Measurements from ENCODE around the gene PCARE.

DNA sequence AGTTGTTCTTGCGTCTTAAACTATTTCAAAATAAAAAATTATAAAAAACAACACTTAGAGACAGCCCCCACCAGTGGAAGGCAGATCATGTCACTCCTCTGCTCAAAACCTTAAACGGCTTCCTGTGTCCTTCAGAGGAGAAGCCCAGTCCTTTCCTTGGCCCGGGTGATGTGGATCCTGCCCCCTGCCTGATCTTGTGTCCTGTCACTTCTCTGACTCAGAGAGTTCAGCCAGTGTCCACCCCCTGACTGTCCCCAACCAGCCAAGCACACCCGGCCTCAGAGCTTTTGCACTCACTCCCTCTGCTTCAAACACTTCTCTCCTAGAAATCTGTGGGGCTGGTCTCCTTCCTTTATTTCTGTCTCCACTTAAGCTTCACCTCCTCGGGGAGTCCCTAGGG is 57.8 kb downstream of the PCARE start:
- TF ChIP-seq, protein P1, sequence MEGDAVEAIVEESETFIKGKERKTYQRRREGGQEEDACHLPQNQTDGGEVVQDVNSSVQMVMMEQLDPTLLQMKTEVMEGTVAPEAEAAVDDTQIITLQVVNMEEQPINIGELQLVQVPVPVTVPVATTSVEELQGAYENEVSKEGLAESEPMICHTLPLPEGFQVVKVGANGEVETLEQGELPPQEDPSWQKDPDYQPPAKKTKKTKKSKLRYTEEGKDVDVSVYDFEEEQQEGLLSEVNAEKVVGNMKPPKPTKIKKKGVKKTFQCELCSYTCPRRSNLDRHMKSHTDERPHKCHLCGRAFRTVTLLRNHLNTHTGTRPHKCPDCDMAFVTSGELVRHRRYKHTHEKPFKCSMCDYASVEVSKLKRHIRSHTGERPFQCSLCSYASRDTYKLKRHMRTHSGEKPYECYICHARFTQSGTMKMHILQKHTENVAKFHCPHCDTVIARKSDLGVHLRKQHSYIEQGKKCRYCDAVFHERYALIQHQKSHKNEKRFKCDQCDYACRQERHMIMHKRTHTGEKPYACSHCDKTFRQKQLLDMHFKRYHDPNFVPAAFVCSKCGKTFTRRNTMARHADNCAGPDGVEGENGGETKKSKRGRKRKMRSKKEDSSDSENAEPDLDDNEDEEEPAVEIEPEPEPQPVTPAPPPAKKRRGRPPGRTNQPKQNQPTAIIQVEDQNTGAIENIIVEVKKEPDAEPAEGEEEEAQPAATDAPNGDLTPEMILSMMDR (IDR thresholded peaks at IDR 0.05) = no peak
- TF ChIP-seq POLR2A (IDR thresholded peaks at IDR 0.05) = no peak
- no peak for TF ChIP-seq EP300 (IDR thresholded peaks at IDR 0.05)
- no peak for TF ChIP-seq POLR2AphosphoS5 (IDR thresholded peaks at IDR 0.05)

Measured in sigmoid colon (tissue), 4 donors.